ENCODE measurements around the gene PBLD. TPM values are rescaled to one million over a fixed set of nuclear protein-coding genes. Genes with fewer than 3 reads are reported as not detected.

Gene PBLD
- total RNA-seq, 2 donors from 2014 or later: 2.7 to 4.5 TPM

- no peaks in the 10 kb centered on the region for H3K4me1 ChIP-seq
Observed at GRCh38 chr10:68301301-68301700, 31.4 kb downstream of the PBLD start.

GRCh38 chr10:68296843-68297663 is 35.7 kb downstream of the PBLD start:
- H3K27me3 ChIP-seq: no peaks in the 10 kb centered on the region
- H3K9me3 ChIP-seq: no peaks in the 10 kb centered on the region
- H3K4me1 ChIP-seq: no peaks in the 10 kb centered on the region
- DNase-seq (ENCODE audit: low spot score): no peak
- H3K4me3 ChIP-seq: no peak overlapping the region
- no peak overlapping the region for H3K27ac ChIP-seq
- TF ChIP-seq CTCF (IDR thresholded peaks at IDR 0.05): no peak
- no peaks in the 10 kb centered on the region for H3K36me3 ChIP-seq

More at GRCh38 chr10:68301301-68301700, 31.4 kb downstream of the PBLD start:
- no peak for DNase-seq (ENCODE audit: low spot score)
- Histone ChIP-seq H3K27ac (no peak overlapping the region), H3K9me3 (no peaks in the 10 kb centered on the region), H3K27me3 (no peaks in the 10 kb centered on the region), H3K4me3 (no peak overlapping the region), H3K36me3 (no peaks in the 10 kb centered on the region)
- no peak for TF ChIP-seq CTCF (IDR thresholded peaks at IDR 0.05)

GRCh38 chr10:68290736-68291135 is 42.0 kb downstream of the PBLD start:
- Histone ChIP-seq H3K27ac (no peak overlapping the region), H3K9me3 (no peaks in the 10 kb centered on the region)

GRCh38 chr10:68288717-68289116 is 44.0 kb downstream of the PBLD start:
- Histone ChIP-seq H3K4me3 (no peak overlapping the region), H3K27me3 (no peaks in the 10 kb centered on the region), H3K36me3 (no peaks in the 10 kb centered on the region), H3K27ac (no peak overlapping the region), H3K4me1 (no peaks in the 10 kb centered on the region), H3K9me3 (no peaks in the 10 kb centered on the region)
- DNase-seq (ENCODE audit: low spot score): no peak
- no peak for TF ChIP-seq CTCF (IDR thresholded peaks at IDR 0.05)

More at GRCh38 chr10:68290736-68291135, 42.0 kb downstream of the PBLD start:
- TF ChIP-seq CTCF (IDR thresholded peaks at IDR 0.05): no peak
- no peaks in the 10 kb centered on the region for H3K27me3 ChIP-seq
- no peaks in the 10 kb centered on the region for H3K36me3 ChIP-seq
- H3K4me1 ChIP-seq: no peaks in the 10 kb centered on the region
- no peak for DNase-seq (ENCODE audit: low spot score)
- H3K4me3 ChIP-seq: no peak overlapping the region

GRCh38 chr10:68284062-68285001 is 48.4 kb downstream of the PBLD start:
- no peaks in the 10 kb centered on the region for H3K27me3 ChIP-seq
- no peaks in the 10 kb centered on the region for H3K36me3 ChIP-seq
- no peaks in the 10 kb centered on the region for H3K9me3 ChIP-seq
- no peak for TF ChIP-seq CTCF (IDR thresholded peaks at IDR 0.05)
- no peak overlapping the region for H3K4me3 ChIP-seq
- DNase-seq (ENCODE audit: low spot score): no peak
- H3K27ac ChIP-seq: no peak overlapping the region
- H3K4me1 ChIP-seq: no peaks in the 10 kb centered on the region

Data from right atrium auricular region (tissue), 2 donors.